GM12801 (cell line): ENCODE data around the gene NANOS3.

Source experiments
- CTCF ChIP-seq: IDR thresholded peaks from one replicate; pipeline ENCODE4 v1.5.1; 2011; ENCODE audit warnings: control low read depth; ENCODE audit not compliant: insufficient read length; ENCODE audit errors: extremely low read depth

The NANOS3 gene

GRCh38 chr19:13905634-13906520, 28.9 kb downstream of the NANOS3 start, which contains the start of the genes BRME1 and CC2D1A:
Gene BRME1, minus strand, starts transcription at chr19:13906117. Its CDS starts 1,225 bp downstream, at chr19:13904892.
Gene CC2D1A, plus strand, starts transcription at chr19:13906201. Its CDS starts 241 bp downstream, at chr19:13906442.
- no peak for TF ChIP-seq CTCF

- TF ChIP-seq CTCF: no peak
These were observed 29.6 kb downstream of the NANOS3 start for GRCh38 chr19:13906521-13906904.

- TF ChIP-seq CTCF: no peak
These were observed 30.0 kb downstream of the NANOS3 start for GRCh38 chr19:13906910-13907309.

- no peak for TF ChIP-seq CTCF
These were observed 31.7 kb downstream of the NANOS3 start for GRCh38 chr19:13908674-13909073.

GRCh38 chr19:13909430-13909829, 32.5 kb downstream of the NANOS3 start:
- TF ChIP-seq CTCF: no peak

GRCh38 chr19:13913352-13913751, 36.4 kb downstream of the NANOS3 start:
- TF ChIP-seq CTCF: no peak

GRCh38 chr19:13914777-13915176, 37.8 kb downstream of the NANOS3 start:
- TF ChIP-seq CTCF: no peak
